ENCODE measurements around the gene DMRTA2.

Gene DMRTA2

GRCh38 chr1:50420689-50421365, 2.4 kb downstream of the DMRTA2 start:
- Mint-ChIP-seq H3K27me3 (peaks cover 88% of the 10 kb centered on the region), H3K36me3 (ENCODE audit: insufficient read depth) (no peaks in the 10 kb centered on the region), H3K4me1 (peaks cover 49% of the 10 kb centered on the region), H3K27ac (ENCODE audit: low read depth) (no peak overlapping the region), H3K4me3 (peak overlapping the region; percentile 40), H3K9me3 (no peaks in the 10 kb centered on the region)
- DNase-seq (ENCODE audit: low spot score in 2 of 2), result no peak
- ATAC-seq (replicated peaks; ENCODE audit: extremely low read depth, poor library complexity, severe bottlenecking), result no peak

- DNase-seq (ENCODE audit: low spot score in 2 of 2) (no peak), ATAC-seq (replicated peaks; ENCODE audit: extremely low read depth, poor library complexity, severe bottlenecking) (no peak)
- peaks cover 88% of the 10 kb centered on the region for H3K27me3 Mint-ChIP-seq
- H3K4me3 Mint-ChIP-seq, result peak overlapping the region; percentile 40
- H3K9me3 Mint-ChIP-seq, result no peaks in the 10 kb centered on the region
- no peak overlapping the region for H3K27ac Mint-ChIP-seq (ENCODE audit: low read depth)
- no peaks in the 10 kb centered on the region for H3K36me3 Mint-ChIP-seq (ENCODE audit: insufficient read depth)
- peaks cover 49% of the 10 kb centered on the region for H3K4me1 Mint-ChIP-seq
Observed at GRCh38 chr1:50419907-50420677, 3.2 kb downstream of the DMRTA2 start.

- DNase-seq (ENCODE audit: low spot score in 2 of 2), result no peak
- Mint-ChIP-seq H3K27ac (ENCODE audit: low read depth) (no peak overlapping the region), H3K36me3 (ENCODE audit: insufficient read depth) (no peaks in the 10 kb centered on the region), H3K4me1 (peaks cover 42% of the 10 kb centered on the region), H3K9me3 (no peaks in the 10 kb centered on the region), H3K27me3 (peaks cover 88% of the 10 kb centered on the region), H3K4me3 (peak overlapping the region; percentile 40)
- ATAC-seq (replicated peaks; ENCODE audit: extremely low read depth, poor library complexity, severe bottlenecking), result no peak
Observed at GRCh38 chr1:50419192-50419906, 3.9 kb downstream of the DMRTA2 start.

- Mint-ChIP-seq H3K9me3 (no peaks in the 10 kb centered on the region), H3K4me3 (no peak overlapping the region), H3K36me3 (ENCODE audit: insufficient read depth) (no peaks in the 10 kb centered on the region), H3K4me1 (peaks cover 35% of the 10 kb centered on the region), H3K27me3 (peaks cover 88% of the 10 kb centered on the region), H3K27ac (ENCODE audit: low read depth) (no peak overlapping the region)
- DNase-seq (ENCODE audit: low spot score in 2 of 2) (no peak), ATAC-seq (replicated peaks; ENCODE audit: extremely low read depth, poor library complexity, severe bottlenecking) (no peak)
Observed at GRCh38 chr1:50418600-50419109, 4.6 kb downstream of the DMRTA2 start.

GRCh38 chr1:50417946-50418599, 5.2 kb downstream of the DMRTA2 start:
- peaks cover 29% of the 10 kb centered on the region for H3K4me1 Mint-ChIP-seq
- no peak for DNase-seq (ENCODE audit: low spot score in 2 of 2)
- H3K9me3 Mint-ChIP-seq, result no peaks in the 10 kb centered on the region
- no peaks in the 10 kb centered on the region for H3K36me3 Mint-ChIP-seq (ENCODE audit: insufficient read depth)
- ATAC-seq (replicated peaks; ENCODE audit: extremely low read depth, poor library complexity, severe bottlenecking), result no peak
- H3K27me3 Mint-ChIP-seq, result peaks cover 88% of the 10 kb centered on the region
- no peak overlapping the region for H3K4me3 Mint-ChIP-seq
- H3K27ac Mint-ChIP-seq (ENCODE audit: low read depth), result no peak overlapping the region

- Mint-ChIP-seq H3K9me3 (no peaks in the 10 kb centered on the region), H3K4me1 (peaks cover 26% of the 10 kb centered on the region), H3K36me3 (ENCODE audit: insufficient read depth) (no peaks in the 10 kb centered on the region), H3K4me3 (no peak overlapping the region), H3K27me3 (peaks cover 87% of the 10 kb centered on the region), H3K27ac (ENCODE audit: low read depth) (no peak overlapping the region)
- ATAC-seq (replicated peaks; ENCODE audit: extremely low read depth, poor library complexity, severe bottlenecking) (no peak), DNase-seq (ENCODE audit: low spot score in 2 of 2) (no peak)
Observed at GRCh38 chr1:50417507-50417906, 5.7 kb downstream of the DMRTA2 start.

GRCh38 chr1:50416553-50417453, 6.4 kb downstream of the DMRTA2 start:
- DNase-seq (ENCODE audit: low spot score in 2 of 2), result no peak
- Mint-ChIP-seq H3K4me3 (no peak overlapping the region), H3K9me3 (no peaks in the 10 kb centered on the region), H3K36me3 (ENCODE audit: insufficient read depth) (no peaks in the 10 kb centered on the region), H3K4me1 (peaks cover 20% of the 10 kb centered on the region), H3K27me3 (peaks cover 80% of the 10 kb centered on the region), H3K27ac (ENCODE audit: low read depth) (no peak overlapping the region)
- ATAC-seq (replicated peaks; ENCODE audit: extremely low read depth, poor library complexity, severe bottlenecking), result no peak

GRCh38 chr1:50416150-50416527, 7.1 kb downstream of the DMRTA2 start:
- H3K27ac Mint-ChIP-seq (ENCODE audit: low read depth), result no peak overlapping the region

GRCh38 chr1:50415235-50416149, 7.8 kb downstream of the DMRTA2 start:
- no peaks in the 10 kb centered on the region for H3K9me3 Mint-ChIP-seq
- peaks cover 80% of the 10 kb centered on the region for H3K27me3 Mint-ChIP-seq
- no peak overlapping the region for H3K4me3 Mint-ChIP-seq
- ATAC-seq (replicated peaks; ENCODE audit: extremely low read depth, poor library complexity, severe bottlenecking) (no peak), DNase-seq (ENCODE audit: low spot score in 2 of 2) (no peak)
- no peaks in the 10 kb centered on the region for H3K36me3 Mint-ChIP-seq (ENCODE audit: insufficient read depth)
- H3K27ac Mint-ChIP-seq (ENCODE audit: low read depth), result no peak overlapping the region
- peaks cover 17% of the 10 kb centered on the region for H3K4me1 Mint-ChIP-seq

More at GRCh38 chr1:50416150-50416527, 7.1 kb downstream of the DMRTA2 start:
- no peak for DNase-seq (ENCODE audit: low spot score in 2 of 2)
- H3K27me3 Mint-ChIP-seq, result peaks cover 78% of the 10 kb centered on the region
- no peak overlapping the region for H3K4me3 Mint-ChIP-seq
- no peaks in the 10 kb centered on the region for H3K9me3 Mint-ChIP-seq
- ATAC-seq (replicated peaks; ENCODE audit: extremely low read depth, poor library complexity, severe bottlenecking), result no peak
- H3K36me3 Mint-ChIP-seq (ENCODE audit: insufficient read depth), result no peaks in the 10 kb centered on the region
- H3K4me1 Mint-ChIP-seq, result peaks cover 18% of the 10 kb centered on the region

- Mint-ChIP-seq H3K4me1 (peaks cover 10% of the 10 kb centered on the region), H3K27ac (ENCODE audit: low read depth) (no peak overlapping the region), H3K27me3 (peaks cover 80% of the 10 kb centered on the region), H3K36me3 (ENCODE audit: insufficient read depth) (no peaks in the 10 kb centered on the region), H3K9me3 (no peaks in the 10 kb centered on the region), H3K4me3 (no peak overlapping the region)
- DNase-seq (ENCODE audit: low spot score in 2 of 2) (no peak), ATAC-seq (replicated peaks; ENCODE audit: extremely low read depth, poor library complexity, severe bottlenecking) (no peak)
Observed at GRCh38 chr1:50414853-50415234, 8.4 kb downstream of the DMRTA2 start.

Measured in central memory CD8-positive, alpha-beta T cell (primary cell).